ENCODE results near the gene PPP6R3. TPM values are rescaled to one million over a fixed set of nuclear protein-coding genes. Genes with fewer than 3 reads are reported as not detected.
A peak's percentile ranks its signal among the peaks of the same experiment; 100 is the strongest.

The PPP6R3 gene
- total RNA-seq, 1 donor from 2014 or later, result 133 TPM

DNA sequence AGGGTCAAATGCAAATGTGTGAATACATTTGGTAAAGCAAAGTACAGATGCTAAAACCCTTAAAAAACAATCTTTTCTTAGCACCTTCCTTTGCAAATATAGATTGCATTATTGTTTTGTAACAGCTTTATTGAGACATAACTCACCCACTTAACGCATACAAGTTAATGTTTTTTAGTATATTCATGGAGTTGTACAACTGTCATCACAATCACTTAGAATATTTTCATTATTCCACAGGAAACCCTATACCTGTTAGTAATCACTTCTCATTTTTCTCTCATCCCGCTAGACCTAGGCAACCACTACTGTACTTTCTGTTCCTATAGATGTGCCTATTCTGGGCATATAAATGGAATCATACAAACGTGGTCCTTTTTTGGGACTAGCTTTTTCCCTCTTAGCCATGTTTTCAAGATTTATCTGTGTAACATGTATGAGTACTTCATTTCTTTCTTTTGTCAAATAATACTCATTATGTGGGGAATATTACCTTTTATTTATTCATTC is 34.7 kb downstream of the PPP6R3 start:
- DNase-seq (ENCODE audit: low read depth in 2 of 2), result no peak

DNA sequence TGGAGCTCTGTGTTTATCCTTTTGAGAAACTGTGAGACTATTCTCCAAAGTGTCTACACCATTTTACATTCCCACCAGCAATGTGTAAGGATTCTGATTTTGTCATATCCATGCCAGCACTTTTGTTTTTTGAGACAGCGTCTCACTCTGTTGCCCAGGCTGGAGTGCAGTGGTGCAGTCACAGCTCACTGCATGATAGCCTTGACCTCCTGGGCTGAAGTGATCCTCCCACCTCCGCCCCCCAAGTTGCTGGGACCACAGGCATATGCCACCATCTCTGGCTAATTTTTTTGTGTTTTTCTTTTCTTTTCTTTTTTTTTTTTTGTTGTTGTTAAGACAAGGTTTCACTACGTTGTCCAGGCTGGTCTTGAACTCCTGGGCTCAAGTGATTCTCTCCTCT is 35.3 kb downstream of the PPP6R3 start:
- DNase-seq (ENCODE audit: low read depth in 2 of 2), result no peak

DNA sequence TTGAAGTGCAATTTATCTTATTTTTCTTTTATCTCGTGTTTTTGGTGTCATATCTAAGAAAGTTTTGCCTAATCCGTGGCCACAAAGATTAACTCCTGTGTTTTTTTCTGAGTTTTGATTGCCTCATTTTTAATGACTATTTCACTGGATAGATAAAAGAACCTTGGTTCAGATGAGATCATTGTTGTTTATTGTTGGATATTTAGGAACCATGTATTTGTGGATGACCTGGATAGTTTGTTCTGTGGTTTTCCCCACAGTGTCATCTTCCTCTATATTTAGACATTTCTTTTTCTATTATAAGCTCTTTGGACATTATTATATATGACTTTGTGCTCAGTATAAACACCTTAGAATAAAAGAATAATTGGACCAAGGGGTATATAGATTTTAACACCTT is 37.2 kb downstream of the PPP6R3 start:
- no peak for DNase-seq (ENCODE audit: low read depth in 2 of 2)

DNA sequence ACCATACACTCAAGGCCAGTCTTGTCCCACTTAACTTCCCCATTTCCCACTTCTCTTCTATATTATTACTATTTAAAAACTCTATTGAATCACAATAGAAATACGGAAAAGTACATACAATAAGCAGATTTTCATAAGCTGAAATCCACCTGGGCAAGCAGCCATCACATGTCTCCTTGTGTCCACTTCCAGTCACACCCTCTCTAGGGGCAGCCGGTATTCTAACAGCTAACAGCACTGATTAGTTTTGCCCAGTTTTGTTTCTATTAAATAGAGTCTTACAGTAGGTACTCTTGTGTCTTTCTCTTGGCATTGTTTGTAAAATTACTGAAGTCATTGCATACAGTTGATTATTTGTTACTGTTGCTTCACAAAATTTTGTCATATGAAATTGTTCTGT is 37.8 kb downstream of the PPP6R3 start:
- peak in 1 of 2 donors; percentile 58 for DNase-seq (ENCODE audit: low read depth in 2 of 2)

DNA sequence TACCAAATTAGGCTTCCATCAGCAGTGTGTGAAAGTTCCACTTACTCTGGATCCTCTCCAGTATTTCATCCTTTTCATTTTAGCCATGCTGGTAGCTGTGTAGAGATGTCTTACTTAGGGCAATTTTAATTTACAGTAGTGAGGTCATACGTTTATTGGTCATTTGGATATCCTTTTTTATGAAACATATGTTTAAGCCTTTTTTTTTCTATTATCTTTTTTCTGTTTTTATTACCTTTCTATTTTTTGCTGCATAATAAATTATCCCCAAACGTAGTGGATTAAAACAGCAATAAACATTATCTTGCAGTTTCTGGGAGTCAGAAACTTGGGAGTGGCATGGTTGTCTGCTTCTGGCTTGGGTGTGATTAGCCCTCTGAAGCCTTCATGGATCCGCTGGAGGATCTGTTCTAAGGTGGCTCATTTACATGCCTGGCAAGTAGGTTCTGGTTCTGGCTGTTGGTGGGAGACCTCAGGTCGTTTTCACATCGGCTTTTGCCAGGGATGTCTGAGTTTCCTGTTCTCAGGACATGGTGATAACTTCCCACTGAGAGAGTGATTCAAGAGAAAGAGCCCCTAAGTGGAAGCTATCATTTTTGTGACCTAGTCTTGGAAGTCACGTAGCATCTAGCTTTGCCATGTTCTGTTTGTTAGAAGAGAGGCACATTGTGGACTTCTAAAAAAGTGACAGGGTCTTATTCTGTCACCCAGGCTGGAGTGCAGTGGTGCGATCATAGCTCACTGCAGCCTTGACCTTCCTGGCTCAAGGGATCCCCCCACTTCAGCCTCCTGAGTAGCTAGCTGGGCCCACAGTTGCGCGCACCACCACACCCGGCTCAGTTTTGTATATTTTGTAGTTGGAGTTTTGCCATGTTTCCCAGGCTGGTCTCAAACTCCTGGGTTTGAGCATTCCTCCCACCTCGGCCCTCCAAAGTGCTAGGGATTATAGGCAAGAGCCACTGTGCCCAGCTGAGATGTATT is 38.6 kb downstream of the PPP6R3 start:
- DNase-seq (ENCODE audit: low read depth in 2 of 2), result peak in 1 of 2 donors; percentile 14

DNA sequence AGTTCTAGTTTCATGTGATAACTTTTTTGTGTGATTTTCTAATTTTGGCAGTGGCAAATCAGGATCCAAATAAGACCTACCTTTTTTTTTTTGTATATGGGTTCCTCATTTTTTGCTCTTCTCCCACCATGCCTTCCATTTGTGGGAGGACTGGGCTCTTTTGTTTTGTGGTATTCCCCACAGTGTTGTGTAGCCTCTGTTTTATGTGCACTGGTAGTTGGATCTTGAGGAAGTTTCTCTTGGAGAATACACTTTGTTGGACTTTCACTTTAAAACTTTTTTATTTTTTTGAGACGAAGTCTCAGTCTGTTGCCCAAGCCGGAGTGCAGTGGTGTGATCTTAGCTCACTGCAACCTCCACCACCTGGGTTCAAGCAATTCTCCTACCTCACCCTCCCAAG is 39.7 kb downstream of the PPP6R3 start:
- no peak for DNase-seq (ENCODE audit: low read depth in 2 of 2)

DNA sequence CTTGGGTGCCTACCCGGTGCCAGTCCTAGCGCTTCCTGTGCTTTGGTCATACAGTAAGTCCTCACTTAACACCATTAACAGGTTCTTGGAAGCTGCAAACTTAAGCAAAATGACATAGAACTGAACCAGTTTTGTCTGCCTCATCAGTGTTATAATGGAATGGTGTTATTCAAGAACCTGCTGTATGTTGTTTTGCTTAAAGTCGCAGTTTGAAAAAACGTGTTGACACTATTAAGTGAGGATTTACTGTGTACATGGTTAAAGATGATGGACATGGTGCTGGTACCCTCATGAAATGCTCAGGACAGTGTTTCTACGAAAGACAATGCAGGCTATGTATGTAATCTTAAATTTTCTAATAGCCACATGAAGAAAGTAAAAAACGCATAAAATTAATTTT is 41.3 kb downstream of the PPP6R3 start:
- no peak for DNase-seq (ENCODE audit: low read depth in 2 of 2)

DNA sequence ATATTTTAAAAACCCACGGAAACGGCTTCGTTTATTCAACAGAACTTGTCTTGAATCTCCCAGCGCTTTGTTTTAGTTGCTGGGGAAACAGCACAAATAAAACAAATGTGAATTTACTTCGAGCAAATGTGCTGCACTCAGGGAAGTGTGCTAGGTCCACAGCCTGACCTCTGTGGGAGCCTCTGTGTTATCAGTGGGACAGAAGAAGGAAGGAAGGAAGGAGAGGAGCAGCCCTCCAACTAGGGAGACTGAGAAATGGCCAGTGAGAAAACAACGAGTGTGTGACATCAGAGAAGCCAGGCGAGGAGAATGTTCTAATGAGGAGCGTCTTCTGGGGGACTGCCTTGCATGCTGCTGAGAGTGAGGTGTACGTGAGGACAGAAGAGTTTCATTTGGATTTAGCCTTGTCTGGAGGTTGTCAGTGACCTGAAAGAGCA is 42.7 kb downstream of the PPP6R3 start:
- peak; percentile 77 to 92 for DNase-seq (ENCODE audit: low read depth in 2 of 2)

DNA sequence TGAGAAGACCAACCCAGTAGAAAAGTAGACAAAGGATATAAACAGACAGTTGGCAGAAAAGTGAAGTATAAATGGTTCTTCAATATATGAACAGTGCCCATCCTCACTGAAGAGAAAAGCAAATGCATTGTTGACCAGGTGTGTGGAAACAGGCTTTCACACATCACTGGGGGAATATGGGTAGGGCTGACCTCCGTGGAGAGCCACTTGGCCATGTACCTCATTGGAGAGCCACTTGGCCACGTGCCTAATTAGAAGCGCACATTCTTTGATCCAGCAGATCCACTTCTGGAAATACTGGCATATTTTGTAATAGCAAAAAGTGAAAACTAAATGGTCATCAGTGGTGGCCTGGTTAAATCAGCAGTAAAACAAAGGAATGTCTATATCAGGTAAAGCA is 43.2 kb downstream of the PPP6R3 start:
- peak in 1 of 2 donors; percentile 40 for DNase-seq (ENCODE audit: low read depth in 2 of 2)

DNA sequence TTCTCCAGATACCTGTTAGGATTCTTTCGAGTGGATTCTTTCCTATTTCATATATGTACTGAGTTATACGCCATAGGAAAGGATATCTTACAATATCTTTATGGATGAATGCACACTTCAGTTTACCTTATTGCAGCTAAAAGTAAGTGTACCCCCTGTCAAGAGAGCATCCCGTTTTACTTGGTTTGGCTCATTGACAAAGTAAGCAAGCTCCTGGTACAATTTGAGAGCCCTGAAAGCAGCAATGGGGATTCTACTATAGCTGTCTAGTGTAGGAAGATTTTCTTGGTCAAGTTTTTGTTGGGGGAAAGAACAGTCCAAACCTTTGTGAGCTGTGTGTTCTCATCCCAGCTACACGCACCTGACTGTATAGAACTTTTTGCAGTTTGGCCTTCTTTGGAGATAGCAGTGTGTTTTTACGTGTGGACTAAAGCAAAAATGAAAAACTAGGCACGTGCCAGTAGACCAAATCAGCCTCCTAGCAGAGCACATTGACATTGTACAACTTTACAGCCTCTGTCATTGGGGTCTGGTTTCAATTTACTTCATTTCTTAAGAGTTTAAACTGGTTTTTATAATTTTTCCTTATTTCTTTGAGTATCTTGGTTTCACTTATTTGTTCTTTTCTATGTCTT is 44.0 kb downstream of the PPP6R3 start:
- DNase-seq (ENCODE audit: low read depth in 2 of 2), result no peak

DNA sequence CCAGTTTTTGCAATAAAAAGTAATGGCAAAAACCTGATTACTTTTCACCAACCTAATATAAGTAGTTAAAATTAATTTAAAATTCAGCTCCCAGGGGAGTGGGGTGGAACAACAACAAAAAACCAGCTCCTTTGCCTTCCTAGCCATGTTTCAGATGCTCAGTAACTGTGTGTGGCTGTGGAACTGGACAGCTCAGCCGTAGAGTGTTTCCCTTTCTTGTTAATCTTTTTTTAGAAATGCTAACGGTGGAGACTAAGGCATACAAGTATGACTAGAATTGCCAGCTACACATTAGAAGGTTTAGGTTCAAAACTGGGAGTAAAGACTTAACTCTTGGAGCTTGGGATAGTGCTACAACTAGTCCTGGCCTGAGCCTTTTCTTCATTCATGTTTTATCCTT is 45.0 kb downstream of the PPP6R3 start:
- no peak for DNase-seq (ENCODE audit: low read depth in 2 of 2)

DNA sequence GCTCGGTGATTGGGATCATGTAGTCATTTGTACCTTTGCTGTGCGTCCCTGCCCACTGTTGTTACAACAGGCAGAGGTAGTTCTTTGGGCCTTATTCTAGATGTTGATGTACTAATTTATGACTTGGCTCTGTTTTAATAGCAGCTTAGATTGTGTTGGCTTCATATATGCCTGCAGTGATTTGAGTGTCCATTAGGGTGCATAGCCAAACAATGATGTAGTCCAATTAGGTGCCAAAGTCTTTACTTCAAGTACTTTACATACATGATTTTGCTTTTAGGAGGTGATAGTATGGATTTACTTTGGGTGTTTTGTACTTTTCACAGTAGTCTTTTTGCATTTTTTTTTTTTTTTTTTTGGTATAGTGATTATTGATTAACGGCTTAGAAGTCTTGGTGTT is 46.4 kb downstream of the PPP6R3 start:
- no peak for DNase-seq (ENCODE audit: low read depth in 2 of 2)

DNA sequence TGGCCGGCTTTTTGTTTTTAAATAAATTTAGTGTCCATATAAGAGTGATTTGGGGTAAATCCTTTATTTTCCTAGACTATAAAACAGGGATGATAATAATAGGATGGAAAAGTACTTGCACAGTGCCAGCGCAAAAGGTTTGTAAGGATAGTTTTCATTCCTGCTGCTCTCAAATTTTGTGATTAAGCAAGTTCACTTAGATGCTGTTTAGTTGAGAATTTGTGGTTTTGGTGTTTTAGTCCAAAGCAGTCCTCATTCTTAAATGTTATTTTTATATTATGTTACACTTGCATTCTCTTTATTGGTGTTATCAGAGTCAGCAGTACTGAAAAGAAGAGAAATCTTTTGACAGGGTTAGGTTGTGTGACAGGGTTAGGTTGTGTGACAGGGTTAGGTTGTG is 47.9 kb downstream of the PPP6R3 start:
- DNase-seq (ENCODE audit: low read depth in 2 of 2), result no peak

DNA sequence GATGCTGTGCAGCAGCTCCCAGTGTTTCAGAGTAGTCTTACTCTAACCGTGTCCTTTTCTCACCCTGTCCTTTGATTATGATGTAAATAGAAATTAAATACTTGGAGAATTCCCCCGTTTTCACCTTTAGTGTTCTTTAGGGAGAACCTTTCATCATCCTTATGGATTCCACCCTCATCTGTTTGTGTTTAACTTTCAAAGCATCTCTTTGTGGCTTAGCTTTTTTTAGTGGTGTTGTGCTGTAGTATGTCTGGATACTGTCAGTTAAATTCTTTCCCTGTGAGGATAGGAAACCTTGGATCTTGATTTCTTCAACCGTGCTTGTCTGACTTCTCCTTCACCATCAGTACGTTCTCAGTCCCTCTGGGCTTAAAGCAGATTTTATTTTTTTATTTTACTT is 48.5 kb downstream of the PPP6R3 start:
- DNase-seq (ENCODE audit: low read depth in 2 of 2), result no peak

DNA sequence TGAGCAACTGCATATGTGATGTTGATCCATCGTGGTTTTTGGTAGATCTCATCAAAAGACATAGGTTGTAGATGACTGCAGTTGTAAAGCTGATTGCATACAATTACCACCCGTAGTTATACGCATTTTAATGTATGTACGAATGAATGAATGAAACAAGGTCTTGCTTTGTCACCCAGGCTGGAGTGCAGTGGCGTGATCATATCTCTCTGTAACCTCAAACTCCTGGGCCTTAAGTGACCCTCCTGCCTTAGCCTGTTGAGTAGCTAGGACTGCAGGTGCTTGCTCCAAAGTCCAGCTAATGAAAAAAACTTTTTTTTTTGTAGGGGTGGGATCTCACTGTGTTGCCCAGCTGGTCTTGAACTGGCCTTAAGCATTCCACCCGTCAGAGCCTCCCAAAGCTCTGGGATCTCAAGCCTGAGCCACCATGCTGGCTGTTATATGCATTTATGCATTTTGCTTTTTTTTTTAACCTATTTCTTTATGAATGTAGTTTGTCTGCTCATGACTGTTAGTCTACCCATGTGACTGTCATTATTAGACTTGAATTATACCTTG is 53.5 kb downstream of the PPP6R3 start:
- DNase-seq (ENCODE audit: low read depth in 2 of 2), result no peak

DNA sequence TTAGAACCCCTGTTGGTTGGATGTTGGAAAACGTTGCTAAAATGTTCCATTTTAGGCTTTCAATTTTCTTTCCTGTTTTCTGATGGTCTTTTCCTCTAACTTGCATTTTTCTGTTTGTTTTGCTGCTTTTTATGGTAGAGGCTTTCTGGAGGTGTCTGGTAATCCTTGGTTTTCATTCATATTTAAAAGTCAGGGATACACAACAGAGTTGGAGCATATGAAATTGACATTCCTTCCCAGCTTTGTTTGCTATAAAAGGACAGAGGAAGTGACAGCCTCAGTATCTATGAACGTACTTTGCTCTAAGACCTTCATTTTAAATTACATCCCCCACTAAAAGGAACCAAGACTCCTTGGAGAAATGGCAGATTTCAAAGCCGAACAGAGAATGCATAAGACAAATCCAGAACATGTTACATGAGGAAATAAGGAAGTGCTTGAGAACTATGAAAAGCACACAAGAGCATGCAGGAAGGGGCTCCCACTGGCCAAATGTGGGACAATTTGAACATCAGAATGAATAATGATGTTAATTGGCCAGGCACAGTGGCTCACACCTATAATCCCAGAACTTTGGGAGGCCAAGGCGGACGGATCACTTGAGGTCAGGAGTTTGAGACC is 56.7 kb downstream of the PPP6R3 start:
- DNase-seq (ENCODE audit: low read depth in 2 of 2), result peak in 1 of 2 donors; percentile 31

DNA sequence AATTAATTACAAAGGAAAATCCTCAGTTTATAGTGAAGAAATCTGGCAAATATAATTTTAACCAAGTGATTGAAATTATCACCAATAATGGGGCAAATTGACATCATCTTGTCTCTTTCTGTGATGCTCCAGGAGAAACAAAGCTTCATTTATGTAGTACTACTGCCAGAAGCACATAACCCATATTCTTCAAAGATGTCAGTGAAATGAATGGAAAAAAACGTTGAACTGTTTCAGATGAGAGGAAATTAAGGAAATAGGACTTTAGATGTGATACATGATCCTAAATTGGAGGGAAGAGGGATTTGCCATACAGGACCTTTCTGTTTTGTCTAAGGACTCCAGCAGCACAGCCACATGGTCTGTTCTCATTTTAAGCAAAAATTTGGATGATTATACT is 57.6 kb downstream of the PPP6R3 start:
- no peak for DNase-seq (ENCODE audit: low read depth in 2 of 2)

DNA sequence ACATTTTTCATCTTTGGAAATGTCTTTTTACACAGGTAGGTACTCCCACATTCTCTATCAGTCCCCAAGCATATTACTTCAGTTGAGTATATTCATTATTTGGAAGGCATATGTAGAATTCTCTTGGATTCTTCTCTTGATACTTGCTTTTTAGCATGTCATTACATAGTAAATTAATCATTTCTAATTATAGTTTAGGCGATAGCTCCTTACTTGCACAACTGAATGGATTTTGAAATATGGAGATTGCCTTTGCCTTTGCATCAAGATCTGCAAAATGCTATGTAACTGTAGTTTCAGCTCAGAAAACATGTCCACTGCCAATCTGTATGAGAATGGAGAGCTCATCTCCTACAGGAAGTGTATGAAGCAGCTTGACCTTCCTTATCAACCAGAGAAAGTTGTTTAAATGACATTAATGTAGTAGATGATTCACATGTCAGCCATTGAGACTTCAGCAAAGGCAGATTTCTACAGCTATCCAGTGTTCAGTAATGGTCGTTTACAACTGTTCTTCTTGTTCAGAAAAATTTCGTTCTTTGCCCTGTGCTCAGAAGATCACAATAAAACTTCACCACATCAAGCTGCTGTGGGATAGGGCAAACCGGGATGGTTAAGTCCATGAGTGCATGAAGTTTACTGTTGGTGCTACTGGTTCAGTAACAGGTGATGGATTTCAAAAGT is 61.6 kb downstream of the PPP6R3 start:
- DNase-seq (ENCODE audit: low read depth in 2 of 2), result peak in 1 of 2 donors; percentile 36

DNA sequence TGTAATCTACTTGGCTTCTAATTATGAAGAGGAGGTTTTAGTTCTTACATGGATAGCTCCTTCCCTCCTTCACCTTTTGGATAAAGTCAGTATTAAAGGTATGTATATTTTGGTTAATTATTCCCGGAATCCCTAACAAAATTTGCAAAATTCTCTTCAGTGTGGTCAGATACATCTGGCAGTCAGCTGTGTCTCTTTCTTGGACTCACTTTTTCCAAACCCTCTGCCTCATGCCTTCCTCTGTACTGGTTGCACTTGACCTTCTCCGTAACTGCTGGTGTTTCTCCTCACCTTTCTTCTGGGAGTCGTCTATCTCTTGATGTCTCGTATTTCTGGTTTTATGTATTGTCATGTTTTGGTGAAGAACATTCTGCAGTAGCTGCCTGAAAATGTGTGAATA is 62.5 kb downstream of the PPP6R3 start:
- DNase-seq (ENCODE audit: low read depth in 2 of 2), result no peak

DNA sequence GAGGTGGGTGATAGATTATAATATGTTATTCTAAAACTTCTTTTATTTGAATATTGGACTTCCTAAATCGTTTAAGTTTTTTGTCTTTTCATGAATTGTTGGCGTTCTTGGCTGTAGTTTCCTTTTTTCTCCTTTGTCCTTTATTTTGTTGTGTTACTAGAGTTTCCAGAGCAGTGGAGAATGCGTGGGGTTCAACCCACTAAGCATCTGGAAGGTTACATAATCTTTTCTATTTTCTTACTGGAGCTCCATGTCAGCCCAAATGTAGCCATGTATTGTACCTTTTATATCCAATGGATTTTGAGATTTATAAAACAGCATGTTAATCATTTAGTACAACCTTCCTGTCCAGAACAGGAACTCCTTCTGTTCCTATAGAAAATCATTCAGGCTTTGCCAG is 63.2 kb downstream of the PPP6R3 start:
- no peak for DNase-seq (ENCODE audit: low read depth in 2 of 2)

DNA sequence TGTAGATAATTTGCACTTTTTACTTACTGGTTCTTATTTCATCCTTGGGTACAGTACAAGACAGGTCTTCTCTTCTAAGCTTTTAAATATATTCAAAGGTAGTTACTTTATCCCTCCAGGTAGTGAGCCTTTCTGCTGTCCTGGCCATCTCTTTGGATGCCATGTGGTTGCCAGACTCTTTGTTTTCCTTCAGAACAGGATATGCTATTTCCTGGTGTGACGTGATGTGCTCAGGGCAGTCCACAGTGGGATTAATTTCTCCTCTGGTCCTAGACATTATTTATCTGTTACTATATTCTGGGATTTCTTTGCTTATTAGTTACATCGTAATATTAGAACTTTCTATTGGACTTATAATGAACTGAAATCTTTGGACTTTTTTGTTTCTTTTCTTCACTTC is 63.7 kb downstream of the PPP6R3 start:
- peak; percentile 70 to 85 for DNase-seq (ENCODE audit: low read depth in 2 of 2)

Measured in lung microvascular endothelial cell (primary cell).